HCT116 (cell line): ENCODE results near the gene KLF9. TPM values are rescaled to one million over a fixed set of nuclear protein-coding genes. Genes with fewer than 3 reads are reported as not detected.

ENCODE experiments used
- ATAC-seq: fragments of 200-7000 bp; cut with Tn5 transposase; 2 replicates; pipeline ENCODE4 v1.9.1; 2020; ENCODE audit warnings: mild to moderate bottlenecking, moderate library complexity
- BruUV-seq: library from RNA; stranded (reverse); fragments of 400-500 nt; replicated peaks from 2 replicates; lab custom pipeline; 2021; lab: Mats Ljungman, UMichigan
- CTCF ChIA-PET: fragments of 300-600 bp; sonication (Branson Sonifier 250); formaldehyde crosslinking; loops from one replicate; lab custom pipeline; 2021; ENCODE audit warnings: antibody characterized with exemption; lab: Charles Lee
- POLR2A ChIA-PET: fragments of 300-600, 350-600 bp; sonication (Branson Sonifier 250); formaldehyde crosslinking; loops from one replicate; lab custom pipeline; 2021; ENCODE audit warnings: antibody characterized with exemption; lab: Charles Lee
- RAD21 ChIA-PET, 2 experiments: fragments of 300-600 bp; sonication (Branson Sonifier 250); formaldehyde crosslinking; loops; one replicate each; lab custom pipeline; 2023; ENCODE audit warnings: low total read pairs in 2 of 2; ENCODE audit not compliant: uncharacterized antibody in 2 of 2, unreplicated experiment in 2 of 2, low non-redundant PET in 1 of 2; lab: Charles Lee
- DNase-seq: peaks from one replicate; pipeline ENCODE4 v3.0.0-alpha.2; 2010; ENCODE audit warnings: low read depth, low spot score
- H2AFZ ChIP-seq: fragments of 200-600 bp; shearing (Covaris generic), sonication (generic); 2 replicates; pipeline ENCODE4 v1.6.1; 2017; ENCODE audit warnings: low read depth, mixed run types, mixed read lengths, antibody characterized with exemption, low read length; ENCODE audit not compliant: poor library complexity, severe bottlenecking
- H3K27ac ChIP-seq: 2 replicates; pipeline ENCODE4 v1.5.1; 2012; ENCODE audit warnings: low read depth, low read length
- H3K27me3 ChIP-seq: fragments of 200-600 bp; sonication (generic); 2 replicates; pipeline ENCODE4 v1.6.1; 2016; ENCODE audit warnings: mixed run types, low read length, mixed read lengths; ENCODE audit not compliant: insufficient read depth
- H3K36me3 ChIP-seq, 2 experiments: fragments of 200-500 bp in 1 of 2; fragments of 200-600 bp in 1 of 2; sonication (Bioruptor generic) in 1 of 2; sonication (generic) in 1 of 2; 2 replicates each; pipeline versions ENCODE4 v1.5.1 to v1.6.1; 2014 to 2016; ENCODE audit warnings: low read length in 2 of 2, inconsistent platforms in 1 of 2, mixed read lengths in 1 of 2, mixed run types in 1 of 2; ENCODE audit not compliant: insufficient read depth in 2 of 2, control insufficient read depth in 1 of 2
- H3K4me1 ChIP-seq, 2 experiments: fragments of 200-600 bp in 1 of 2; sonication (generic) in 1 of 2; 2 replicates each; pipeline versions ENCODE4 v1.5.1 to v1.6.1; 2012 to 2017; ENCODE audit warnings: low read length in 2 of 2, inconsistent platforms in 1 of 2, mild to moderate bottlenecking in 1 of 2, mixed read lengths in 1 of 2, mixed run types in 1 of 2, moderate library complexity in 1 of 2; ENCODE audit not compliant: insufficient read depth in 2 of 2, control insufficient read depth in 1 of 2
- H3K4me2 ChIP-seq: fragments of 200-600 bp; sonication (generic); 2 replicates; pipeline ENCODE4 v1.6.1; 2017; ENCODE audit warnings: mixed run types, low read length, mixed read lengths
- H3K4me3 ChIP-seq, 2 experiments: fragments of 200-600 bp in 1 of 2; sonication (generic) in 1 of 2; replicated peaks in 1 of 2; 2 replicates each; pipeline ENCODE4 v1.5.1; 2011 to 2016; ENCODE audit warnings: low read length in 2 of 2, control low read depth in 1 of 2, low read depth in 1 of 2, mild to moderate bottlenecking in 1 of 2, mixed read lengths in 1 of 2, mixed run types in 1 of 2
- H3K79me2 ChIP-seq: fragments of 200-600 bp; sonication (generic); 2 replicates; pipeline ENCODE4 v1.6.1; 2017; ENCODE audit warnings: mild to moderate bottlenecking, mixed run types, low read length, moderate library complexity, mixed read lengths; ENCODE audit not compliant: insufficient read depth
- H3K9ac ChIP-seq: fragments of 200-600 bp; sonication (generic); 2 replicates; pipeline ENCODE4 v1.6.1; 2016; ENCODE audit warnings: low read length, mixed read lengths
- H3K9me2 ChIP-seq: fragments of 200-600 bp; sonication (generic), shearing (Covaris generic); 2 replicates; pipeline ENCODE4 v1.6.1; 2017; ENCODE audit warnings: mixed run types, mild to moderate bottlenecking, moderate library complexity; ENCODE audit not compliant: insufficient read depth
- H3K9me3 ChIP-seq, 2 experiments: fragments of 200-500 bp in 1 of 2; fragments of 200-600 bp in 1 of 2; sonication (Bioruptor generic) in 1 of 2; sonication (generic) in 1 of 2; 2 replicates each; pipeline ENCODE4 v1.6.1; 2014 to 2017; ENCODE audit warnings: low read length in 2 of 2, mixed read lengths in 2 of 2, inconsistent platforms in 1 of 2, low read depth in 1 of 2, mild to moderate bottlenecking in 1 of 2, mixed run types in 1 of 2, moderate library complexity in 1 of 2; ENCODE audit not compliant: control insufficient read depth in 1 of 2, insufficient read depth in 1 of 2
- H4K20me1 ChIP-seq: fragments of 200-600 bp; sonication (generic), shearing (Covaris generic); 2 replicates; pipeline ENCODE4 v1.6.1; 2017; ENCODE audit warnings: mixed run types, mild to moderate bottlenecking, moderate library complexity; ENCODE audit not compliant: insufficient read depth
- CBX3 ChIP-seq: IDR thresholded peaks from 2 replicates; pipeline ENCODE4 v1.6.1; 2012; ENCODE audit warnings: low read depth
- CEBPB ChIP-seq: IDR thresholded peaks from 2 replicates; pipeline ENCODE4 v1.6.1; 2012; ENCODE audit warnings: low read depth
- EGR1 ChIP-seq: IDR thresholded peaks from 2 replicates; pipeline ENCODE4 v1.6.1; 2012; ENCODE audit warnings: low read depth
- EZH2 ChIP-seq: fragments of 200-600 bp; sonication (generic); IDR thresholded peaks from 2 replicates; pipeline ENCODE4 v1.6.1; 2017; ENCODE audit warnings: antibody characterized with exemption, mixed run types
- EZH2phosphoT487 ChIP-seq: fragments of 200-600 bp; IDR thresholded peaks from 2 replicates; pipeline ENCODE4 v1.6.1; 2018; ENCODE audit warnings: antibody characterized with exemption, borderline replicate concordance
- JUND ChIP-seq: IDR thresholded peaks from 2 replicates; pipeline ENCODE4 v1.6.1; 2012
- POLR2A ChIP-seq: IDR thresholded peaks from 2 replicates; pipeline ENCODE4 v1.7.0; 2011; ENCODE audit warnings: borderline replicate concordance; ENCODE audit not compliant: insufficient read depth, insufficient read length; ENCODE audit errors: extremely low read depth
- POLR2AphosphoS5 ChIP-seq: IDR thresholded peaks from 2 replicates; pipeline ENCODE4 v1.6.1; 2011; ENCODE audit warnings: mild to moderate bottlenecking, low read depth, low read length, moderate library complexity
- RAD21 ChIP-seq: IDR thresholded peaks from 2 replicates; pipeline ENCODE4 v1.6.1; 2012; ENCODE audit warnings: low read depth, mild to moderate bottlenecking
- SIN3A ChIP-seq: IDR thresholded peaks from 2 replicates; pipeline ENCODE4 v1.6.1; 2012; ENCODE audit warnings: low read depth
- SRF ChIP-seq: IDR thresholded peaks from 2 replicates; pipeline ENCODE4 v1.6.1; 2012; ENCODE audit warnings: low read depth
- TCF7L2 ChIP-seq: IDR thresholded peaks from 2 replicates; pipeline ENCODE4 v1.7.0; 2011; ENCODE audit warnings: borderline replicate concordance, inconsistent platforms; ENCODE audit not compliant: insufficient read depth, insufficient read length; ENCODE audit errors: extremely low read depth
- YY1 ChIP-seq: IDR thresholded peaks from 2 replicates; pipeline ENCODE4 v1.6.1; 2011; ENCODE audit warnings: low read length, low read depth, moderate library complexity, mild to moderate bottlenecking; ENCODE audit not compliant: insufficient replicate concordance; ENCODE audit errors: extremely low read depth
- ZNF274 ChIP-seq: fragments of 200-500 bp; sonication (Bioruptor generic); IDR thresholded peaks from 2 replicates; pipeline ENCODE4 v1.6.1; 2014; ENCODE audit warnings: mild to moderate bottlenecking, low read depth, low read length, inconsistent platforms
- intact Hi-C: fragments of 100-400 bp; cut with micrococcal nuclease; formaldehyde crosslinking; loops from 2 replicates; pipeline ENCODE4 v1.10.0; 2022
- total RNA-seq: library from RNA; stranded (reverse); gene quantifications from one replicate; pipeline ENCODE4 v1.2.1, GENCODE V29; 2021; ENCODE audit not compliant: unreplicated experiment
- TF ChIP-seq, protein P1 (sequence below), 3 experiments: fragments of 200-600 bp in 1 of 3; sonication (generic) in 1 of 3; IDR thresholded peaks in 2 of 3; conservative IDR thresholded peaks in 1 of 3; 2 replicates each; pipeline ENCODE4 v1.5.1; 2012 to 2017; ENCODE audit warnings: low read depth in 2 of 3, low read length in 2 of 3, antibody characterized with exemption in 1 of 3, borderline replicate concordance in 1 of 3, control low read depth in 1 of 3, mild to moderate bottlenecking in 1 of 3, mixed read lengths in 1 of 3, mixed run types in 1 of 3, moderate library complexity in 1 of 3; ENCODE audit not compliant: insufficient read depth in 1 of 3
- TF ChIP-seq, protein P2 (sequence below): IDR thresholded peaks from 2 replicates; pipeline ENCODE4 v1.6.1; 2011; ENCODE audit warnings: mild to moderate bottlenecking, low read length, moderate library complexity; ENCODE audit not compliant: insufficient replicate concordance; ENCODE audit errors: extremely low read depth
- TF ChIP-seq, protein P3 (sequence below): IDR thresholded peaks from 2 replicates; pipeline ENCODE4 v1.6.1; 2012
- TF ChIP-seq, protein P4 (sequence below): IDR thresholded peaks from 2 replicates; pipeline ENCODE4 v1.6.1; 2012

Gene KLF9
- total RNA-seq, 1 experiment from 2014 or later = 8.3 TPM

DNA sequence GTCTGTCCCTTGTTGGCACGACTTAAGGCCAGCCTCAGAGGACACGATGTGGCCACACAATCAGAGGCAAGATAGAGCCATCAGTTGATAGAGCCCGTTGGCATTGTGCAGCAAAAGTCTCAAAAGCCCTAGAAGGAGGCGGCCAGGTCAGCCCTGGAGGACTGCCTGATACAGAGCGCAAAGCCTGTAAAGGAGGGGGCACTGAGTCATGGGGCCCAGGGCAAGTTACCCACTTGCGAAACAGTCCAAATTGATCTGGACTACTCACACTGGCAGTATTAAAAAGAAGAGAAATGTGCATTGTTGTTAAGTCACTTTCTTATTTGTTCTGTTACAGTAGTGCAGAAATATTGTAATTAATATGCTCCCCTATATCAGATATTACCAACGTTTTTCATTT is 51.5 kb downstream of the KLF9 start:
- BruUV-seq = no TSS peak
- no peaks in the 10 kb centered on the region for H3K9me2 ChIP-seq
- intact Hi-C loops = loop anchor here (1.0 kb wide), 1 partner anchor 40 kb away; no protein-coding TSS in a partner anchor

More for the DNA sequence above, 51.5 kb downstream of the KLF9 start:
- H3K4me3 ChIP-seq = no peak overlapping the region
- RAD21 ChIA-PET = no interaction called here
- no peaks in the 10 kb centered on the region for H3K9me3 ChIP-seq
- no peak overlapping the region for H3K9ac ChIP-seq
- ATAC-seq (no peak), DNase-seq (no peak)
- CTCF ChIA-PET = no interaction called here
- no peaks in the 10 kb centered on the region for H3K36me3 ChIP-seq
- POLR2A ChIA-PET = no interaction called here
- TF ChIP-seq JUND (no peak), CEBPB (no peak), SRF (no peak), SIN3A (no peak), YY1 (no peak), EZH2 (no peak), POLR2AphosphoS5 (no peak), POLR2A (no peak), CBX3 (no peak), TCF7L2 (no peak), EZH2phosphoT487 (no peak), RAD21 (no peak), EGR1 (no peak), ZNF274 (no peak)
- TF ChIP-seq, protein P1, sequence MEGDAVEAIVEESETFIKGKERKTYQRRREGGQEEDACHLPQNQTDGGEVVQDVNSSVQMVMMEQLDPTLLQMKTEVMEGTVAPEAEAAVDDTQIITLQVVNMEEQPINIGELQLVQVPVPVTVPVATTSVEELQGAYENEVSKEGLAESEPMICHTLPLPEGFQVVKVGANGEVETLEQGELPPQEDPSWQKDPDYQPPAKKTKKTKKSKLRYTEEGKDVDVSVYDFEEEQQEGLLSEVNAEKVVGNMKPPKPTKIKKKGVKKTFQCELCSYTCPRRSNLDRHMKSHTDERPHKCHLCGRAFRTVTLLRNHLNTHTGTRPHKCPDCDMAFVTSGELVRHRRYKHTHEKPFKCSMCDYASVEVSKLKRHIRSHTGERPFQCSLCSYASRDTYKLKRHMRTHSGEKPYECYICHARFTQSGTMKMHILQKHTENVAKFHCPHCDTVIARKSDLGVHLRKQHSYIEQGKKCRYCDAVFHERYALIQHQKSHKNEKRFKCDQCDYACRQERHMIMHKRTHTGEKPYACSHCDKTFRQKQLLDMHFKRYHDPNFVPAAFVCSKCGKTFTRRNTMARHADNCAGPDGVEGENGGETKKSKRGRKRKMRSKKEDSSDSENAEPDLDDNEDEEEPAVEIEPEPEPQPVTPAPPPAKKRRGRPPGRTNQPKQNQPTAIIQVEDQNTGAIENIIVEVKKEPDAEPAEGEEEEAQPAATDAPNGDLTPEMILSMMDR (IDR thresholded peaks at IDR 0.05 in 2 of 3, conservative IDR thresholded peaks at IDR 0.05 in 1 of 3; ENCODE audit: borderline replicate concordance in 1 of 3, insufficient read depth in 1 of 3, low read depth in 2 of 3, low read length in 2 of 3) = no peak
- TF ChIP-seq, protein P2, sequence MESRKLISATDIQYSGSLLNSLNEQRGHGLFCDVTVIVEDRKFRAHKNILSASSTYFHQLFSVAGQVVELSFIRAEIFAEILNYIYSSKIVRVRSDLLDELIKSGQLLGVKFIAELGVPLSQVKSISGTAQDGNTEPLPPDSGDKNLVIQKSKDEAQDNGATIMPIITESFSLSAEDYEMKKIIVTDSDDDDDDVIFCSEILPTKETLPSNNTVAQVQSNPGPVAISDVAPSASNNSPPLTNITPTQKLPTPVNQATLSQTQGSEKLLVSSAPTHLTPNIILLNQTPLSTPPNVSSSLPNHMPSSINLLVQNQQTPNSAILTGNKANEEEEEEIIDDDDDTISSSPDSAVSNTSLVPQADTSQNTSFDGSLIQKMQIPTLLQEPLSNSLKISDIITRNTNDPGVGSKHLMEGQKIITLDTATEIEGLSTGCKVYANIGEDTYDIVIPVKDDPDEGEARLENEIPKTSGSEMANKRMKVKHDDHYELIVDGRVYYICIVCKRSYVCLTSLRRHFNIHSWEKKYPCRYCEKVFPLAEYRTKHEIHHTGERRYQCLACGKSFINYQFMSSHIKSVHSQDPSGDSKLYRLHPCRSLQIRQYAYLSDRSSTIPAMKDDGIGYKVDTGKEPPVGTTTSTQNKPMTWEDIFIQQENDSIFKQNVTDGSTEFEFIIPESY = no peak
- TF ChIP-seq, protein P3, sequence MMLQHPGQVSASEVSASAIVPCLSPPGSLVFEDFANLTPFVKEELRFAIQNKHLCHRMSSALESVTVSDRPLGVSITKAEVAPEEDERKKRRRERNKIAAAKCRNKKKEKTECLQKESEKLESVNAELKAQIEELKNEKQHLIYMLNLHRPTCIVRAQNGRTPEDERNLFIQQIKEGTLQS = no peak
- TF ChIP-seq, protein P4, sequence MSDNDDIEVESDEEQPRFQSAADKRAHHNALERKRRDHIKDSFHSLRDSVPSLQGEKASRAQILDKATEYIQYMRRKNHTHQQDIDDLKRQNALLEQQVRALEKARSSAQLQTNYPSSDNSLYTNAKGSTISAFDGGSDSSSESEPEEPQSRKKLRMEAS = no peak
- no peak overlapping the region for H3K4me2 ChIP-seq
- H2AFZ ChIP-seq = no peak overlapping the region
- no peaks in the 10 kb centered on the region for H4K20me1 ChIP-seq
- H3K27ac ChIP-seq = no peak overlapping the region
- H3K79me2 ChIP-seq = no peaks in the 10 kb centered on the region
- H3K27me3 ChIP-seq = no peaks in the 10 kb centered on the region
- no peaks in the 10 kb centered on the region for H3K4me1 ChIP-seq
